BJ (cell line): ENCODE measurements around the gene ANO6. TPM values are rescaled to one million over a fixed set of nuclear protein-coding genes. Genes with fewer than 3 reads are reported as not detected.

ENCODE experiments used
- CTCF ChIA-PET: fragments of 350-600 bp; formaldehyde crosslinking; extraction: SDS; loops from one replicate; lab custom pipeline; 2021; ENCODE audit warnings: antibody characterized with exemption, inconsistent platforms; lab: Yijun Ruan, JAX
- POLR2A ChIA-PET: fragments of 300-600 bp; sonication (Branson Sonifier 250); formaldehyde crosslinking; extraction: SDS; loops from one replicate; lab custom pipeline; 2021; ENCODE audit warnings: antibody characterized with exemption; lab: Charles Lee
- DNase-seq: peaks from one replicate; pipeline ENCODE4 v3.0.0-alpha.2; 2011; ENCODE audit warnings: low read depth
- H3K27me3 ChIP-seq: 2 replicates; pipeline ENCODE4 v1.6.0; 2011; ENCODE audit warnings: low read length; ENCODE audit not compliant: control insufficient read depth, insufficient read depth
- H3K36me3 ChIP-seq: 2 replicates; pipeline ENCODE4 v1.5.1; 2011; ENCODE audit warnings: low read length; ENCODE audit not compliant: control insufficient read depth, insufficient read depth
- H3K4me3 ChIP-seq: 2 replicates; pipeline ENCODE4 v1.5.1; 2011; ENCODE audit warnings: low read depth, mild to moderate bottlenecking, control low read depth, low read length
- CTCF ChIP-seq: IDR thresholded peaks from 2 replicates; pipeline ENCODE4 v1.5.1; 2011; ENCODE audit warnings: low read depth, mild to moderate bottlenecking, control low read depth, inconsistent platforms, low read length, moderate library complexity; ENCODE audit not compliant: insufficient read depth
- polyA plus RNA-seq: library from polyadenylated mRNA; depleted of rRNA; stranded (reverse); fragments of >200 nt; gene quantifications from 2 replicates; pipeline ENCODE4 v1.2.3, GENCODE V29; 2011

ANO6 gene
- polyA plus RNA-seq, 1 experiment, result 45.8 TPM

- peak; percentile 55 for DNase-seq
- CTCF ChIA-PET, result no interaction called here
- POLR2A ChIA-PET, result no interaction called here
- H3K4me3 ChIP-seq, result no peak overlapping the region
- TF ChIP-seq CTCF, result peak; percentile 42
- no peaks in the 10 kb centered on the region for H3K27me3 ChIP-seq
- H3K36me3 ChIP-seq, result no peaks in the 10 kb centered on the region
Measured at GRCh38 chr12:45284096-45284901, 68.4 kb downstream of the ANO6 start.

- H3K27me3 ChIP-seq, result no peaks in the 10 kb centered on the region
- CTCF ChIA-PET, result no interaction called here
- no peaks in the 10 kb centered on the region for H3K36me3 ChIP-seq
- POLR2A ChIA-PET, result no interaction called here
- TF ChIP-seq CTCF, result no peak
- no peak for DNase-seq
- H3K4me3 ChIP-seq, result no peak overlapping the region
Measured at GRCh38 chr12:45285717-45286116, 69.8 kb downstream of the ANO6 start.

- no peaks in the 10 kb centered on the region for H3K36me3 ChIP-seq
- no peaks in the 10 kb centered on the region for H3K27me3 ChIP-seq
- DNase-seq, result no peak
- TF ChIP-seq CTCF, result no peak
- no peak overlapping the region for H3K4me3 ChIP-seq
- CTCF ChIA-PET, result interaction anchor here (0.9 kb wide), 1 partner anchor 102 kb away, joined by 3 read pairs; no protein-coding TSS in a partner anchor
- POLR2A ChIA-PET, result no interaction called here
Measured at GRCh38 chr12:45286621-45287020, 70.7 kb downstream of the ANO6 start.

- no peaks in the 10 kb centered on the region for H3K27me3 ChIP-seq
- ChIA-PET CTCF (interaction anchor here (1.1 kb wide), 1 partner anchor 17 kb away, joined by 3 read pairs; no protein-coding TSS in a partner anchor), POLR2A (no interaction called here)
- no peak for DNase-seq
- TF ChIP-seq CTCF, result no peak
- H3K4me3 ChIP-seq, result no peak overlapping the region
- no peaks in the 10 kb centered on the region for H3K36me3 ChIP-seq
Measured at GRCh38 chr12:45289245-45290215, 73.6 kb downstream of the ANO6 start.

GRCh38 chr12:45290216-45290605 is 74.3 kb downstream of the ANO6 start:
- Histone ChIP-seq H3K4me3 (no peak overlapping the region), H3K27me3 (no peaks in the 10 kb centered on the region), H3K36me3 (no peaks in the 10 kb centered on the region)
- no peak for DNase-seq
- no peak for TF ChIP-seq CTCF
- ChIA-PET CTCF (interaction anchor here (1.1 kb wide), 1 partner anchor 18 kb away, joined by 3 read pairs; no protein-coding TSS in a partner anchor), POLR2A (no interaction called here)
